Suppressor macrophage treated with lipopolysaccharide for 1 hour (primary cell): ENCODE results near the gene CHD1L.
A peak's percentile ranks its signal among the peaks of the same experiment; 100 is the strongest.
"Not testable (repeated sequence)": the region's sequence is repeated elsewhere in the genome, so short reads cannot be mapped to it uniquely, and the experiment has no call there.

Experiments
- DNase-seq, 3 donors: peaks; one replicate each; pipeline ENCODE4 v3.0.0-alpha.2; 2020 to 2022

Gene CHD1L

GRCh38 chr1:147242449-147243227 is at the start of gene CHD1L:
TSS of gene CHD1L (plus strand) at chr1:147242684. CDS start at chr1:147242704, 20 bp downstream.
- DNase-seq: peak; percentile 97 to 99 (median 99)

DNA sequence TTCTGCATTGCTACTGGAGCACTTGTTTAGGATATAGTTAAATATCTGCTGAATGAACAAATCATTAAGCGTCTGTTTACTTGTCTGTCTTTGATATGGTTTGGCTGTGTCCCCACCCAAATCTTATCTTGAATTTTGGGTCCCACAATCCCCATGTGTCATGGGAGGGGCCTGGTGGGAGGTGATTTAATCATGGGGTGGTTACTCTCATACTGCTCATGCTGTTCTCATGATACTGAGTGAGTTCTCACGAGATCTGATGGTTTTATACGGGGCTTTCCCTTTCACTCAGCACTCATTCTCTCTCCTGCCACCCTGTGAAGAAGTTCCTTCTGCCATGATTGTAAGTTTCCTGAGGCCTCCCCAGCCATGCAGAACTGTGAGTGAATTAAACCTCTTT is 45.2 kb upstream of the CHD1L start:
- not testable (repeated sequence) for DNase-seq

DNA sequence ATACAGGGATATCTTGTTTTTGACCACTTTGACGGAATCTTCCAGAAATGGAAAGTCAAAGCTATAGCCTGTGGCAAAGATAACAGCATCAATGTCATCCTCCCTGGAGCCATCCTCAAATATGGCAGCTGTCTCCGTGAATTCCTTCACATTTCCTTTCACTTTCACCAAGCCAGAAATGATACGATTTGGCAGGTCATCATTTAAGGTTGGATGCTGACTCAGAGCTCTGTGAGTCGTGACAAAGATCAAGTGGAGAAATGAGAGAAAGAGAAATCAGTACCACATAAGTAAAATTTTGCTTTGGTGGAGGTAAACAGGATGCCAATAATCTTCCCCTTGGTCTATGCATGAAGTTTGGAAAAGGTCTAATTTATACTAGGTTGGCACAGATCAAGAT is 41.2 kb upstream of the CHD1L start:
- peak in 1 of 3 donors; percentile 43 for DNase-seq

- DNase-seq: no peak
Measured at GRCh38 chr1:147201786-147202185, 40.7 kb upstream of the CHD1L start.

DNA sequence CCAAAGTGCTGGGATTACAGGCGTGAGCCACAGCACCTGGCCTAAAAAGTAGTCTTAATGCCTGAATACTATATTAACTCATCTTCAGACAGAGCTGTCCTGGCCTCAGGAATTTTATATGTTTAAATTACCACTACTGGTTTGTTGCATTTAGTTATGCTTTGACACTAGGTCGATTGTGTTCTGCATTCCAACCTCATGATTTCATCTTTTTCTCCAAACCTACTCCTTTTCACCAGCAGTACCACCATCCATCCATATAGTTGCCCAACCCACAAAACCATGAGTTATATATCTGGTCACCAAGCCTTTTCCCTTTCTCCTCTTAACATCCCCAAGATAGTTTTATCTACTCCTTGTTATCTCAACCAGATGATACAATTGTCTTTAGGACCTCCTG is 39.9 kb upstream of the CHD1L start:
- DNase-seq: no peak

DNA sequence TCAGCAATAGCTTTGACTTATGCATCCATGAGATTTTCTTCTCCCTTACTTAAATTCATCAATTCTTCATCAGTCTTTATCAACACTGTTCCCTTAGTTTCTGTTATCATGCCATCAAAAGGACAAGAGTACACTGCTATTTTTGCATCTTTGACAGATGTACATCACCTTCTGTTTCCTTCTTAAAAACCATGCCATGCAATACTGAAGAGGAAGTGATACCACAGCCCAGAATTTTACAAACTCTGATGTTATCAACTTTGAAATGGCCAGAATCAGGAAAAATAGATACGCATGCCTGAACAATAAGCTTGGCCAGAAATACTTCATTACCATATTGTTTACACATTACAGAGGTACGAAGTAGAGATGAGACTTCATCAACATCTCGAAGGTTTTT is 38.4 kb upstream of the CHD1L start:
- DNase-seq: peak in 1 of 3 donors; percentile 22

- DNase-seq: no peak
Measured at GRCh38 chr1:147207192-147207591, 35.3 kb upstream of the CHD1L start.

GRCh38 chr1:147208619-147209018 is 33.9 kb upstream of the CHD1L start:
- no peak for DNase-seq

- DNase-seq: no peak
Measured at GRCh38 chr1:147209825-147210821, 32.4 kb upstream of the CHD1L start.

GRCh38 chr1:147210987-147211386 is 31.5 kb upstream of the CHD1L start:
- no peak for DNase-seq

- no peak for DNase-seq
Measured at GRCh38 chr1:147211577-147211976, 30.9 kb upstream of the CHD1L start.

GRCh38 chr1:147213271-147213670 is 29.2 kb upstream of the CHD1L start:
- DNase-seq: no peak

- peak in 1 of 3 donors; percentile 36 for DNase-seq
Measured at GRCh38 chr1:147214325-147214724, 28.2 kb upstream of the CHD1L start.

GRCh38 chr1:147214842-147215539 is 27.5 kb upstream of the CHD1L start:
- no peak for DNase-seq

- DNase-seq: no peak
Measured at GRCh38 chr1:147215540-147215916, 27.0 kb upstream of the CHD1L start.

DNA sequence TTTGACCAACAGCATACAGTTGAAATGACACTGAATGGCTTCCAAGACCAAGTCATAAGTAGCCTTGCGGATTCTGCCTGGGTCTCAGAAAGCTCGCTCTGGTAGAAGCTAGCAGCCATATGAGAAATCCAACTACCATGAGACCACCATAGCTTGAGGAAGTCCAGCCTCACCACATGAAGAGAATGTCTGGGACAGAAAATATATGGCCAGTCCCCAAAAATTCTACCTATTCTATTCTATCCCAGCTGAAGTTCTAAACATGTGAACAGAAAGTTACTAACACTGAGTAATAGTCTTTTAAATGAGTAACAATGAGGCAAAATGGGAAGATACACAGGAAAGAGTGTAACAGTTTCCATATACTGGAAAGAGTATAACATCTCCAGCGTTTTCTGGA is 26.4 kb upstream of the CHD1L start:
- DNase-seq: peak in 1 of 3 donors; percentile 53

- DNase-seq: peak; percentile 41 to 64 (median 61)
Measured at GRCh38 chr1:147217141-147217540, 25.3 kb upstream of the CHD1L start.

GRCh38 chr1:147218606-147219005 is 23.9 kb upstream of the CHD1L start:
- DNase-seq: peak; percentile 35 to 75 (median 68)

DNA sequence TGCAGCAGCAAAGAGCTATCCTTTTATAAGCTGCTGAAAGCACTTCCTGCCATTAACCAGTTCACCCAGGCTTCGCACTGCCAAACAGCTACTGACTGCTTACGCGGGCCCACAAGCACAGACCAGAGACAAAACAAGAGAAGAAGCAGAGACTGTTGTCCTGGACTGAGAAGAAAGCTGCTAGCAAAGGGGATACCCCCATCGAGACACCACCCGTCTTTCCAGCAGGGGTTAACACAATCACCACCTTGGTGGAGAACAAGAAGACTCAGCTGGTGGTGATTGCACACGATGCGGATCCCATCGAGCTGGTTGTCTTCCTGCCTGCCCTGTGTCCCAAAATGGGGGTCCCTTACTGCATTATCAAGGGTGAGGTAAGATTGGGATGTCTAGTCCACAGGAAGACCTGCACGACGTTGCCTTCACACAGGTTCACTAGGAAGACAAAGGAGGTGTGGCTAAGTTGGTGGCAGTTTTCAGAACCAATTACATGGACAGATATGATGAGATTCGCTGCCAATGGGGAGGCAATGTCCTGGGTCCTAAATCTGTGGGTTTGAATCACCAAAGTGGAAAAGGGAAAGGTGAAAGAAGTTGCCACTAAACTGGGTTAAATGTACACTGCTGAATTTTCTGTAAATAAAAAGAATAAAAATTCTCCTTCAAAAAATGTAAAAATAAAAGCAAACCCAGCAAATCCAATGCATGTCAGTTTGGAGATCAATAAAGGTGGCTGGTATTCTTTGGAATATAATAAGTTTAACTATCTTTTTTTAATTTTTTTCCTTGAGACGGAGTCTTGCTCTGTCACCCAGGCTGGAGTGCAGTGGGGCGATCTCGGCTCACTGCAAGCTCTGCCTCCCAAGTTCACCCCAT is 18.5 kb upstream of the CHD1L start:
- no peak for DNase-seq

DNA sequence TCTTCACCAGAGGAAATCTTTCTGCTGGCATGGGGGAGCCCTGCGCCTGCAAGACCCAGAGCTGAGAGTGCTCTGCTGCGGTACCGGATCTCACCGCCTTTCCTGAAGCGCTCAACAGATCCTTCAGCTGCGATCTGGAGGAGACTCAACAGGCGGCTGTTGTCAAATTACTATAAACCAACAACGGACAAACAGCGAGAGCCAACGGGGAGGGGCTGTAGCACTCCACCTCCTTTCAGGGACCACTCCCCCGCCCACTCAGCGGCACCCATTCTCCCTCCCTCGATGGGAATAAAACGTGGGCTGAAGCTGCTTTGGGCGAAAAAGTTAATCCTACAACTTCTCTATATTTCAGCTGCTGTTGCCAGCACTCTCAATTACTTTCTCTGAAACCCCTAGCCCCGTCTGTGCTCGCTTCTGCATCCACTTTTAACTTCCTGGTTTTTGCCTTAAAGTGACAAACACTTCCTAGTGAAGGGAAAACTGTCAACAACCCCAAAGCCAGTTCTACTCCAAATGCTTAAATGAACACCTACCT is 17.2 kb upstream of the CHD1L start, which contains the start of gene FMO5:
Gene FMO5 (minus strand): TSS at position 147 of the 538 bp plus-strand sequence. CDS start 310 bp downstream, outside the sequence.
- DNase-seq: peak; percentile 62 to 68 (median 66)

- DNase-seq: not testable (repeated sequence)
Measured at GRCh38 chr1:147231032-147231431, 11.5 kb upstream of the CHD1L start.
